ENCODE data around the gene PAPLN.
A peak's percentile ranks its signal among the peaks of the same experiment; 100 is the strongest.

The PAPLN gene

GRCh38 chr14:73289729-73290128, 52.4 kb downstream of the PAPLN start:
- H3K9ac ChIP-seq (ENCODE audit: low read length) = peak overlapping the region; percentile 44
- peak overlapping the region; percentile 64 for H3K27ac ChIP-seq (ENCODE audit: low read length)
- H3K4me2 ChIP-seq (ENCODE audit: low read length) = peak overlapping the region; percentile 64
- peaks cover 36% of the 10 kb centered on the region for H3K4me1 ChIP-seq (ENCODE audit: low read length)
- no peaks in the 10 kb centered on the region for H3K27me3 ChIP-seq (ENCODE audit: low read depth, low read length)
- peak overlapping the region; percentile 44 for H3K4me3 ChIP-seq (ENCODE audit: low read length)
- TF ChIP-seq EZH2phosphoT487 (IDR thresholded peaks at IDR 0.05; ENCODE audit: low read depth) (no peak), CTCF (IDR thresholded peaks at IDR 0.05; ENCODE audit: low read depth, low read length) (no peak)
- no peaks in the 10 kb centered on the region for H3K9me3 ChIP-seq (ENCODE audit: insufficient read depth, low read length)
- H3K79me2 ChIP-seq (ENCODE audit: low read length) = no peaks in the 10 kb centered on the region
- H4K20me1 ChIP-seq (ENCODE audit: insufficient read depth, low read length) = no peaks in the 10 kb centered on the region
- H2AFZ ChIP-seq (ENCODE audit: low read depth, low read length) = no peak overlapping the region
- H3K36me3 ChIP-seq (replicated peaks; ENCODE audit: low read depth, low read length) = peaks cover 8% of the 10 kb centered on the region

- no peak for TF ChIP-seq EZH2phosphoT487 (IDR thresholded peaks at IDR 0.05; ENCODE audit: low read depth)
- no peak for TF ChIP-seq CTCF (IDR thresholded peaks at IDR 0.05; ENCODE audit: low read depth, low read length)
- Histone ChIP-seq H3K36me3 (replicated peaks; ENCODE audit: low read depth, low read length) (peaks cover 5% of the 10 kb centered on the region), H3K4me1 (ENCODE audit: low read length) (peaks cover 36% of the 10 kb centered on the region), H3K9me3 (ENCODE audit: insufficient read depth, low read length) (no peaks in the 10 kb centered on the region), H3K4me2 (ENCODE audit: low read length) (peak overlapping the region; percentile 64), H3K9ac (ENCODE audit: low read length) (peak overlapping the region; percentile 44), H2AFZ (ENCODE audit: low read depth, low read length) (no peak overlapping the region), H4K20me1 (ENCODE audit: insufficient read depth, low read length) (no peaks in the 10 kb centered on the region), H3K79me2 (ENCODE audit: low read length) (no peaks in the 10 kb centered on the region), H3K27me3 (ENCODE audit: low read depth, low read length) (no peaks in the 10 kb centered on the region), H3K4me3 (ENCODE audit: low read length) (peak overlapping the region; percentile 44), H3K27ac (ENCODE audit: low read length) (peak overlapping the region; percentile 64)
These were observed 53.0 kb downstream of the PAPLN start for GRCh38 chr14:73290279-73290678.

GRCh38 chr14:73293782-73294781, 56.8 kb downstream of the PAPLN start:
- Histone ChIP-seq H4K20me1 (ENCODE audit: insufficient read depth, low read length) (no peaks in the 10 kb centered on the region), H3K36me3 (replicated peaks; ENCODE audit: low read depth, low read length) (peaks cover 3% of the 10 kb centered on the region), H3K4me2 (ENCODE audit: low read length) (no peak overlapping the region), H3K27ac (ENCODE audit: low read length) (no peak overlapping the region), H3K9me3 (ENCODE audit: insufficient read depth, low read length) (no peaks in the 10 kb centered on the region), H3K4me3 (ENCODE audit: low read length) (no peak overlapping the region), H2AFZ (ENCODE audit: low read depth, low read length) (no peak overlapping the region), H3K9ac (ENCODE audit: low read length) (no peak overlapping the region), H3K79me2 (ENCODE audit: low read length) (no peaks in the 10 kb centered on the region), H3K27me3 (ENCODE audit: low read depth, low read length) (no peaks in the 10 kb centered on the region), H3K4me1 (ENCODE audit: low read length) (peaks cover 38% of the 10 kb centered on the region)
- TF ChIP-seq CTCF (IDR thresholded peaks at IDR 0.05; ENCODE audit: low read depth, low read length) = no peak
- no peak for TF ChIP-seq EZH2phosphoT487 (IDR thresholded peaks at IDR 0.05; ENCODE audit: low read depth)

GRCh38 chr14:73295198-73295796, 58.0 kb downstream of the PAPLN start:
- no peaks in the 10 kb centered on the region for H3K27me3 ChIP-seq (ENCODE audit: low read depth, low read length)
- H2AFZ ChIP-seq (ENCODE audit: low read depth, low read length) = no peak overlapping the region

More at GRCh38 chr14:73295198-73295796, 58.0 kb downstream of the PAPLN start:
- H3K79me2 ChIP-seq (ENCODE audit: low read length) = no peaks in the 10 kb centered on the region
- H3K9ac ChIP-seq (ENCODE audit: low read length) = no peak overlapping the region
- H3K4me3 ChIP-seq (ENCODE audit: low read length) = no peak overlapping the region
- no peaks in the 10 kb centered on the region for H3K9me3 ChIP-seq (ENCODE audit: insufficient read depth, low read length)
- TF ChIP-seq CTCF (IDR thresholded peaks at IDR 0.05; ENCODE audit: low read depth, low read length) (peak; percentile 79), EZH2phosphoT487 (IDR thresholded peaks at IDR 0.05; ENCODE audit: low read depth) (no peak)
- peaks cover 3% of the 10 kb centered on the region for H3K36me3 ChIP-seq (replicated peaks; ENCODE audit: low read depth, low read length)
- H3K4me1 ChIP-seq (ENCODE audit: low read length) = peaks cover 25% of the 10 kb centered on the region
- H3K27ac ChIP-seq (ENCODE audit: low read length) = no peak overlapping the region
- H4K20me1 ChIP-seq (ENCODE audit: insufficient read depth, low read length) = no peaks in the 10 kb centered on the region
- no peak overlapping the region for H3K4me2 ChIP-seq (ENCODE audit: low read length)
